HG03521 (cell line): Measurements from ENCODE around the gene PPL.

Source experiments
- ATAC-seq: cut with Tn5 transposase; IDR thresholded peaks from one replicate; pipeline ENCODE4 v1.9.1; 2021; ENCODE audit warnings: mild to moderate bottlenecking, moderate library complexity; ENCODE audit not compliant: unreplicated experiment

Gene PPL

DNA sequence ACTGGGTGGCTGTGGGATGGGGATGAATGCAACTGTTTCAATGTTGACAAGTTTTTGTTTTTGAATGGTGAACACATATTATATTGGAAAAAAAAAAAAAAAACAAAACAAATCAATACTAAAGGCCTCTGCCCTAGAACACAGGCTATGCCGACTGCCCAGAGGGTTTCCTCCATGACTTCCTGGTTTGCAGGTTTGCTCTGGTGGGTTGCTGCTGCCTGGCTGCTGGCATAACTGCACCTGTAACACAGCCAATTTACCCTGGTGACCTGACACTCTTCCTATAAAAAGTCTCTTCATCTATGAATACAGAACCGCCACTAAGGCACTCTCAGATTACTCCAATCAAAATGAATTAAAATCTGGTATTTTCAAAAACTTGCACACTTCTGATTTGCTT, 100.2 kb downstream of the PPL start:
- ATAC-seq, result no peak

DNA sequence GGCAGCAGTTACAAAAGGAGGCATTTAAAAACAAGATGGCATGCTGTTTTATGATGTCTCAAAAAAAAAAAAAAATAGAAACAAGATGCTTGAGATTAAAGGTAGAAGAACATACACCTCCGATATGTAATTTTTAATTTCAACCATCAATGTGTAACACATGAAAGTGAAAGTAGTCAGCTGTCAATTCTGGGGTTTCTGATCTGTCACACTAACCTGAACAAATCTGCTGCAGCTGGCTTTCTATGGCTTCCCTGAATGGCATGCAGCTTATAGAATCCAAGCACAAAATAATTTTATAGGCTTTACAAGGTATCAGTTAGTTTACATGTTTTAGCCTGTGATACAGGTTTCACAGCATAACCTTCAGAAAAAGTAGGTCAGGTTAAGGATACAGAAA, 103.4 kb downstream of the PPL start:
- ATAC-seq, result no peak

DNA sequence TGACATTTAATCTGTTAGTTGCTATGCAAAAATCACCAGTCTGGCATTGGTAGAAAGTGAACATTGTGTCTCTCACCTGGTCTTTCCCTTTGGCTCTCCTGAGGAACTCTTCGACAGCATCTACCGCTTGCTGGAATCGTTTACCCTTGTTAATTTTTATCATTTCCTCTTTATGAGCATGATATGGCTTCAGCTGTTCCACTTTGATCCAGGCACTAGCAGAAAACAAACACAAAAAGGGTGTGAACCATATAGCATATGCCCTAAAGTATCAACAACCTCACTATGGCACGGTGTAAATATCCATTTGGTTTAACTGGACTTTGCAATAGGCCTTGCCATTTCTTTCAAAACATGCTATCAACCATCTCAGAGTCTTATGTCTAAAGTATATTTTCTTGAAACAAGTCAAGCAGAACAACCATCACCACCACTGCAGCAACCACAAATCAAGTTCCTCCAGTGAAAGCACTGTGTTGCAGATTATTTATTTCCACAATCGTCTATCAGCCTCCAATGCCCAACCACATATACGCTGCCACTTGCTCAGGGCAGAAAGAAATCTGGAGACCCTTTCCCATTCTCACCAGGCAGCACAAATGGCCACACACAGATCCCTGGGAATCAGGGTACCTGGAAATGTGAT, 104.1 kb downstream of the PPL start:
- no peak for ATAC-seq
